IgD-negative memory B cell (primary cell): ENCODE measurements around the gene FKBP11. TPM values are rescaled to one million over a fixed set of nuclear protein-coding genes. Genes with fewer than 3 reads are reported as not detected.
A peak's percentile ranks its signal among the peaks of the same experiment; 100 is the strongest.

Source experiments
- H3K27ac Mint-ChIP-seq, 3 donors: one replicate each; pipeline ENCODE4 v1.8.0; 2020 to 2022; ENCODE audit warnings: mild to moderate bottlenecking in 3 of 3, mixed read lengths in 3 of 3, moderate library complexity in 1 of 3
- H3K27me3 Mint-ChIP-seq: one replicate; pipeline ENCODE4 v1.8.0; 2021; ENCODE audit warnings: mixed read lengths
- H3K36me3 Mint-ChIP-seq: one replicate; pipeline ENCODE4 v1.8.0; 2020; ENCODE audit warnings: mild to moderate bottlenecking, mixed read lengths
- H3K4me1 Mint-ChIP-seq, 3 donors: one replicate each; pipeline ENCODE4 v1.8.0; 2020 to 2022; ENCODE audit warnings: mixed read lengths in 3 of 3, mild to moderate bottlenecking in 1 of 3
- H3K4me3 Mint-ChIP-seq, 4 donors: one replicate each; pipeline ENCODE4 v1.8.0; 2020 to 2022; ENCODE audit warnings: mild to moderate bottlenecking in 4 of 4, mixed read lengths in 4 of 4, moderate library complexity in 3 of 4
- H3K9me3 Mint-ChIP-seq, 3 donors: one replicate each; pipeline ENCODE4 v1.8.0; 2020 to 2021; ENCODE audit warnings: mixed read lengths in 3 of 3, mild to moderate bottlenecking in 1 of 3
- polyA plus RNA-seq: library from polyadenylated mRNA; unstranded; fragments of 300-500 nt; fragmentation: Illumina TruSeq; gene quantifications from one replicate; pipeline ENCODE4 v1.2.3, GENCODE V29; 2021

FKBP11 gene
- polyA plus RNA-seq = 88.9 TPM

GRCh38 chr12:48925304-48926011 is at the start of gene FKBP11:
Gene FKBP11 (minus strand): TSS chr12:48925492. CDS start chr12:48925428, 64 bp downstream.
- Mint-ChIP-seq H3K36me3 (peaks cover 4% of the 10 kb centered on the region), H3K9me3 (no peaks in the 10 kb centered on the region), H3K4me1 (peaks cover 9 to 25% (median 15%) of the 10 kb centered on the region in 3 donors), H3K27ac (peak within 1 kb of the TSS; percentile 96 to 98 (median 97)), H3K4me3 (peak within 1 kb of the TSS; percentile 96 to 99 (median 98)), H3K27me3 (no peaks in the 10 kb centered on the region)

GRCh38 chr12:48973941-48974673 is 48.8 kb upstream of the FKBP11 start:
- Mint-ChIP-seq H3K4me3 (peak overlapping the region in 1 of 4 donors; percentile 14), H3K9me3 (no peaks in the 10 kb centered on the region), H3K4me1 (peaks cover 11 to 30% (median 15%) of the 10 kb centered on the region in 3 donors), H3K27ac (peak overlapping the region in 1 of 3 donors; percentile 51), H3K36me3 (no peaks in the 10 kb centered on the region), H3K27me3 (peaks cover 53% of the 10 kb centered on the region)

GRCh38 chr12:48973531-48973930 is 48.2 kb upstream of the FKBP11 start:
- Mint-ChIP-seq H3K27me3 (peaks cover 48% of the 10 kb centered on the region), H3K4me1 (peaks cover 7 to 25% (median 20%) of the 10 kb centered on the region in 3 donors), H3K4me3 (no peak overlapping the region), H3K27ac (no peak overlapping the region), H3K36me3 (no peaks in the 10 kb centered on the region), H3K9me3 (no peaks in the 10 kb centered on the region)

- Mint-ChIP-seq H3K27me3 (peaks cover 47% of the 10 kb centered on the region), H3K9me3 (no peaks in the 10 kb centered on the region), H3K4me1 (peaks cover 7 to 25% (median 23%) of the 10 kb centered on the region in 3 donors), H3K27ac (no peak overlapping the region), H3K36me3 (no peaks in the 10 kb centered on the region), H3K4me3 (no peak overlapping the region)
These were observed 47.7 kb upstream of the FKBP11 start for GRCh38 chr12:48972952-48973483.

- Mint-ChIP-seq H3K9me3 (no peaks in the 10 kb centered on the region), H3K36me3 (no peaks in the 10 kb centered on the region), H3K4me1 (peaks cover 4 to 23% (median 20%) of the 10 kb centered on the region in 3 donors), H3K27ac (no peak overlapping the region), H3K27me3 (peaks cover 41% of the 10 kb centered on the region), H3K4me3 (peak overlapping the region in 2 of 4 donors; percentile 32 to 89)
These were observed 47.1 kb upstream of the FKBP11 start for GRCh38 chr12:48972213-48972951.

- no peaks in the 10 kb centered on the region for H3K36me3 Mint-ChIP-seq
- H3K4me3 Mint-ChIP-seq = peak overlapping the region; percentile 17 to 80 (median 55)
- H3K4me1 Mint-ChIP-seq = peaks cover 8 to 19% (median 18%) of the 10 kb centered on the region in 3 donors
- peaks cover 34% of the 10 kb centered on the region for H3K27me3 Mint-ChIP-seq
- no peaks in the 10 kb centered on the region for H3K9me3 Mint-ChIP-seq
- no peak overlapping the region for H3K27ac Mint-ChIP-seq
These were observed 45.5 kb upstream of the FKBP11 start for GRCh38 chr12:48970702-48971334.

- Mint-ChIP-seq H3K4me3 (peak overlapping the region; percentile 34 to 80 (median 64)), H3K27me3 (peaks cover 34% of the 10 kb centered on the region), H3K27ac (no peak overlapping the region), H3K4me1 (peaks cover 8 to 19% (median 18%) of the 10 kb centered on the region in 3 donors), H3K36me3 (no peaks in the 10 kb centered on the region), H3K9me3 (no peaks in the 10 kb centered on the region)
These were observed 44.8 kb upstream of the FKBP11 start for GRCh38 chr12:48969833-48970701.

GRCh38 chr12:48969160-48969771 is 44.0 kb upstream of the FKBP11 start:
- no peaks in the 10 kb centered on the region for H3K36me3 Mint-ChIP-seq
- H3K4me3 Mint-ChIP-seq = peak overlapping the region in 3 of 4 donors; percentile 34 to 79 (median 72)
- H3K9me3 Mint-ChIP-seq = no peaks in the 10 kb centered on the region
- H3K27ac Mint-ChIP-seq = peak overlapping the region in 2 of 3 donors; percentile 77 to 78
- H3K4me1 Mint-ChIP-seq = peaks cover 8 to 19% (median 18%) of the 10 kb centered on the region in 3 donors
- peaks cover 34% of the 10 kb centered on the region for H3K27me3 Mint-ChIP-seq

- no peaks in the 10 kb centered on the region for H3K36me3 Mint-ChIP-seq
- H3K9me3 Mint-ChIP-seq = no peaks in the 10 kb centered on the region
- peaks cover 32% of the 10 kb centered on the region for H3K27me3 Mint-ChIP-seq
- peak overlapping the region in 1 of 3 donors; percentile 77 for H3K27ac Mint-ChIP-seq
- H3K4me3 Mint-ChIP-seq = peak overlapping the region in 2 of 4 donors; percentile 34 to 72
- peaks cover 8 to 19% (median 18%) of the 10 kb centered on the region in 3 donors for H3K4me1 Mint-ChIP-seq
These were observed 43.2 kb upstream of the FKBP11 start for GRCh38 chr12:48968467-48968866.

- no peaks in the 10 kb centered on the region for H3K9me3 Mint-ChIP-seq
- H3K27ac Mint-ChIP-seq = no peak overlapping the region
- H3K36me3 Mint-ChIP-seq = no peaks in the 10 kb centered on the region
- H3K4me3 Mint-ChIP-seq = peak overlapping the region in 1 of 4 donors; percentile 34
- peaks cover 8 to 19% (median 18%) of the 10 kb centered on the region in 3 donors for H3K4me1 Mint-ChIP-seq
- H3K27me3 Mint-ChIP-seq = peaks cover 27% of the 10 kb centered on the region
These were observed 42.7 kb upstream of the FKBP11 start for GRCh38 chr12:48967991-48968390.

- Mint-ChIP-seq H3K27ac (peak overlapping the region in 2 of 3 donors; percentile 42 to 50), H3K27me3 (peaks cover 13% of the 10 kb centered on the region), H3K9me3 (no peaks in the 10 kb centered on the region), H3K4me1 (peaks cover 8 to 18% (median 14%) of the 10 kb centered on the region in 3 donors), H3K4me3 (no peak overlapping the region), H3K36me3 (no peaks in the 10 kb centered on the region)
These were observed 41.0 kb upstream of the FKBP11 start for GRCh38 chr12:48966177-48966895.

- Mint-ChIP-seq H3K4me3 (no peak overlapping the region), H3K27me3 (peaks cover 6% of the 10 kb centered on the region), H3K9me3 (no peaks in the 10 kb centered on the region), H3K27ac (peak overlapping the region in 1 of 3 donors; percentile 42), H3K4me1 (peaks cover 5 to 8% (median 7%) of the 10 kb centered on the region in 3 donors), H3K36me3 (no peaks in the 10 kb centered on the region)
These were observed 40.1 kb upstream of the FKBP11 start for GRCh38 chr12:48965298-48965838.
